Spinal cord (tissue), 10 donors: ENCODE data around the gene ABHD16A. TPM values are rescaled to one million over a fixed set of nuclear protein-coding genes. Genes with fewer than 3 reads are reported as not detected.

Experiments
- DNase-seq, 6 donors: peaks; one replicate each; pipeline versions ENCODE4 v3.0.0 to v3.0.0-alpha.2; 2013 to 2015; ENCODE audit warnings: low spot score in 6 of 6, low read depth in 4 of 6
- H3K27ac ChIP-seq: one replicate; pipeline ENCODE4 v1.5.1; 2013; ENCODE audit warnings: low read depth, low read length, control low read depth
- H3K27me3 ChIP-seq: one replicate; pipeline ENCODE4 v1.6.1; 2013; ENCODE audit warnings: low read length; ENCODE audit not compliant: control insufficient read depth, insufficient read depth
- H3K36me3 ChIP-seq: one replicate; pipeline ENCODE4 v1.6.1; 2013; ENCODE audit warnings: low read length; ENCODE audit not compliant: control insufficient read depth, insufficient read depth
- H3K4me1 ChIP-seq: one replicate; pipeline ENCODE4 v1.6.1; 2013; ENCODE audit warnings: low read length; ENCODE audit not compliant: control insufficient read depth, insufficient read depth
- H3K4me3 ChIP-seq: one replicate; pipeline ENCODE4 v1.5.1; 2013; ENCODE audit warnings: low read depth, low read length, control low read depth
- H3K9me3 ChIP-seq: one replicate; pipeline ENCODE4 v1.6.1; 2013; ENCODE audit warnings: low read length; ENCODE audit not compliant: control insufficient read depth, insufficient read depth
- WGBS: methylation state at CpG from one replicate; pipeline ENCODE4 v1.1.5; 2013; ENCODE audit warnings: missing lambda C conversion rate; ENCODE audit not compliant: insufficient coverage; 5-methylcytosine and 5-hydroxymethylcytosine counted together
- polyA plus RNA-seq, 2 donors: library from polyadenylated mRNA; unstranded; fragments of 120-200 nt; gene quantifications; one replicate each; pipeline ENCODE4 v1.2.1, GENCODE V29; 2013; ENCODE audit not compliant: insufficient read length in 2 of 2
- total RNA-seq, 2 donors: library from RNA; depleted of rRNA in 1 of 2; stranded (reverse); fragments of 120-200 nt in 1 of 2; fragments of >200 nt in 1 of 2; gene quantifications; one replicate each; pipeline versions ENCODE4 v1.2.3 to v1.2.4, GENCODE V29; 2013 to 2014
- donor health status: healthy.

The ABHD16A gene
- total and polyA plus RNA-seq, 4 donors = 51.8 to 85.8 (median 77.8) TPM

GRCh38 chr6:31680226-31681134, 22.6 kb downstream of the ABHD16A start, which contains the start of gene LY6G5C:
Gene LY6G5C, minus strand, starts transcription at chr6:31681067. Its CDS starts 694 bp downstream, at chr6:31680373.
- Histone ChIP-seq H3K36me3 (peaks cover 16% of the 10 kb centered on the region), H3K4me3 (peak within 1 kb of the TSS; percentile 66), H3K4me1 (peaks cover 39% of the 10 kb centered on the region), H3K27ac (peak within 1 kb of the TSS; percentile 86), H3K27me3 (no peaks in the 10 kb centered on the region), H3K9me3 (no peaks in the 10 kb centered on the region)
- 7% methylated on average over 16 of the region's 17 CpGs for WGBS
- peak in 3 of 6 donors; percentile 48 to 92 (median 90) for DNase-seq

DNA sequence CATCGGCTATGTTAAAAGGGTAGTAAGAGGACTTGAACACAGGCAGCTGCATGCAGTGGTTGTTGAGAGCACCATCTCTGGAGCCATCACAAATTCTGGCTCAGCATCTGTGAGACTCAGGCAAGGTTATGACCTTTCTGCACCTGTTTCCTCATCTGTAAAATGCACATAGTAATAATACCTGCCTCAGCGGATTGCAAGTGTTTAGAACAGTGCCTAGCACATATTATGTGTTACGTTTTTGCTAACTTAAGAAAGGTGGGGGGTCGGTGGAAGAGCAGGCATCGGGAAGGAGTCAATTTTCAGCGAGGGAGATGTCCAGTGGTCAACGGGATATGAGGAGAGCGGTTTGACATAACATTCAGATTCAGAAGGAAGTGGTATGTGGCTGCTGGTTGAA, 25.2 kb downstream of the ABHD16A start:
- WGBS = 74% methylated on average over 7 of the region's 8 CpGs
- H3K36me3 ChIP-seq = peaks cover 15% of the 10 kb centered on the region
- no peaks in the 10 kb centered on the region for H3K9me3 ChIP-seq
- H3K27me3 ChIP-seq = no peaks in the 10 kb centered on the region
- H3K27ac ChIP-seq = no peak overlapping the region
- no peak overlapping the region for H3K4me3 ChIP-seq
- peaks cover 29% of the 10 kb centered on the region for H3K4me1 ChIP-seq
- no peak for DNase-seq

- Histone ChIP-seq H3K27ac (no peak overlapping the region), H3K4me3 (no peak overlapping the region), H3K9me3 (no peaks in the 10 kb centered on the region), H3K36me3 (peaks cover 26% of the 10 kb centered on the region), H3K27me3 (no peaks in the 10 kb centered on the region), H3K4me1 (peaks cover 18% of the 10 kb centered on the region)
- DNase-seq = no peak
- WGBS = 77% methylated on average over 3 of the region's 6 CpGs
These were observed 26.2 kb downstream of the ABHD16A start for GRCh38 chr6:31676904-31677303.

GRCh38 chr6:31676322-31676903, 26.7 kb downstream of the ABHD16A start:
- no peak overlapping the region for H3K4me3 ChIP-seq
- no peaks in the 10 kb centered on the region for H3K9me3 ChIP-seq
- DNase-seq = no peak
- 72% methylated on average over 4 of the region's 4 CpGs for WGBS
- peaks cover 31% of the 10 kb centered on the region for H3K36me3 ChIP-seq
- peaks cover 14% of the 10 kb centered on the region for H3K4me1 ChIP-seq
- no peaks in the 10 kb centered on the region for H3K27me3 ChIP-seq
- no peak overlapping the region for H3K27ac ChIP-seq

DNA sequence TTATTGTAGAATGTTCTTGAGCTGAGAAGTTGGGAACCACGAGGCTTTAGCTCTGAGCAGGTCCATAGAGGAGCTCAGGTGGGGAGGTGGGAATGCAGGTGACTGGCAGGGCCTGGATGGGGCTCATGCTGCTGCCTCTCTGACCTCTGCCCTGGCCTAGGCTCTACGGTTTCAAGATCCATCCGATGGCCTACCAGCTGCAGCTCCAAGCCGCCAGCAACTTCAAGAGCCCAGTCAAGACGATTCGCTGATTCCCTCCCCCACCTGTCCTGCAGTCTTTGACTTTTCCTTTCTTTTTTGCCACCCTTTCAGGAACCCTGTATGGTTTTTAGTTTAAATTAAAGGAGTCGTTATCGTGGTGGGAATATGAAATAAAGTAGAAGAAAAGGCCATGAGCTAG, 33.4 kb downstream of the ABHD16A start, which contains the start of gene LY6G5B:
Gene LY6G5B (plus strand): TSS at position 301 of the 400 bp plus-strand sequence. CDS start 975 bp downstream, outside the sequence.
- DNase-seq = no peak
- Histone ChIP-seq H3K27me3 (no peaks in the 10 kb centered on the region), H3K27ac (no peak within 1 kb of the TSS), H3K36me3 (peaks cover 70% of the 10 kb centered on the region), H3K4me3 (no peak within 1 kb of the TSS), H3K9me3 (no peaks in the 10 kb centered on the region), H3K4me1 (peaks cover 14% of the 10 kb centered on the region)
- WGBS = 91% methylated on average over 5 of the region's 8 CpGs

- Histone ChIP-seq H3K9me3 (no peaks in the 10 kb centered on the region), H3K27me3 (no peaks in the 10 kb centered on the region), H3K4me3 (peak overlapping the region; percentile 93), H3K4me1 (peaks cover 35% of the 10 kb centered on the region), H3K36me3 (peaks cover 62% of the 10 kb centered on the region), H3K27ac (peak overlapping the region; percentile 70)
- WGBS = 12% methylated on average over 14 of the region's 15 CpGs
- no peak for DNase-seq
These were observed 36.7 kb downstream of the ABHD16A start for GRCh38 chr6:31666337-31666965.

GRCh38 chr6:31665501-31666336, 37.4 kb downstream of the ABHD16A start, which contains the start of gene CSNK2B:
Gene CSNK2B, plus strand, starts transcription at chr6:31666080. Its CDS starts 752 bp downstream, at chr6:31666832.
- Histone ChIP-seq H3K27ac (peak within 1 kb of the TSS; percentile 99), H3K9me3 (no peaks in the 10 kb centered on the region), H3K36me3 (peaks cover 57% of the 10 kb centered on the region), H3K27me3 (no peaks in the 10 kb centered on the region), H3K4me1 (peaks cover 43% of the 10 kb centered on the region), H3K4me3 (peak within 1 kb of the TSS; percentile 93)
- under 1% methylated on average over 57 of the region's 63 CpGs for WGBS
- DNase-seq = peak; percentile 89 to 100 (median 96)

DNA sequence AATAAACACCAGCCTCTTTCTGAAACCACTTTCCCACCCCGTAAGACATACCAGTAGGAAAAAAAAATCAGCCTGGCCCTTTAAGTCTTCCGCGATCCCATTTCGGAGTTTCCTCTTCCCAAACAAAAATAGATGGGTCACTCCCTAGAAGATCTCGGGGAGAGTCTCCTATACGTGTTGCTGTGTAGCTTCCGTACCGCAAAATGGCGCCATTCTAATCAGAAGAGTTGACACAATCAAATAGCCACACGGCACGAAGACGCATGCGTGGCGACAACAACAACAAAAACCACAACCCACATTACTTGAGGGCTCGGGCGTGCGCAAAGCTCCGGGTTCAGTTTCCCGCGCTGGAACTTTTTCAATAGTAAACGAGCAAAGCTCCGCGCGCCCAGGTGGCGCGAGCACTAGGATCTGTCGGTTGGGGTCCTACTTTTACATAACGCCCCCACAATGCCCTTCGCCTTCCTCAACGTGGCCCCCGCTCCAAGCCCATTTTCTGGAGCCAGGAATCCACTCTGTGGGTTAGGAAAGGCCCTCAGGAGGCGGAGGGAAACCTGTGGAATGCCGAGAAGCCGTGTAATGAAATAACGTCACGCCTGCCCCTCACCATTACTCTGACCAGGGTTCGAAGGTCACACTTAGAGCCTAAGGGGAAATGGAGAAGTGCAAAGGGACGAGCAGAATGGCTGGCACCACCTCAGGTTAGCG, 38.2 kb downstream of the ABHD16A start, which contains the start of gene GPANK1:
Gene GPANK1 (minus strand): TSS at position 208 of the 711 bp plus-strand sequence. CDS start 519 bp downstream, outside the sequence.
- no peaks in the 10 kb centered on the region for H3K9me3 ChIP-seq
- peak within 1 kb of the TSS; percentile 99 for H3K27ac ChIP-seq
- WGBS = 0% methylated on average over 32 of the region's 39 CpGs
- H3K36me3 ChIP-seq = peaks cover 50% of the 10 kb centered on the region
- DNase-seq = peak; percentile 84 to 98 (median 90)
- peak within 1 kb of the TSS; percentile 93 for H3K4me3 ChIP-seq
- peaks cover 46% of the 10 kb centered on the region for H3K4me1 ChIP-seq
- no peaks in the 10 kb centered on the region for H3K27me3 ChIP-seq
